SW480 (cell line): Measurements from ENCODE around the gene PIGH.
"Not testable (repeated sequence)": the region's sequence is repeated elsewhere in the genome, so short reads cannot be mapped to it uniquely, and the experiment has no call there.

Experiments
- DNase-seq: peaks from one replicate; pipeline ENCODE4 v3.0.0-alpha.2; 2016; ENCODE audit warnings: low spot score

The PIGH gene

DNA sequence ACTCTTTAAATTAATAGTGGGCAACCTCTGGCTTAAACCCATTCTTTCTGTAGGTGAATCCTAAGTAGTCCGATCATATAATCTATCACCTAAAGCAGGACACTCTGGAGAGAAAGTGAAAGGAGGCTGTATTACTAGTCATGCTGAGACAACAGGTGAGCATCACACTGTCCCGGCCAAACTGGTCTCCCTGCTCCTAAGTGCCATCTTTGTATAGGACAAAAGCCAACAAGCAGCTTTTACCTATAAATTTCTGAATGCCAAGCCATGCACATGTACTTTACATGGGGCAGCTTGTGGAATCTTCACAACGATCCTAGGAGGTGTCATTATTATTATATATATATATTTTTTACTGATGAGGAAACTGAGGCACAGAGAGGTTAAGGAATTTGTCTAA lies 48.9 kb downstream of the PIGH start:
- DNase-seq: no peak

DNA sequence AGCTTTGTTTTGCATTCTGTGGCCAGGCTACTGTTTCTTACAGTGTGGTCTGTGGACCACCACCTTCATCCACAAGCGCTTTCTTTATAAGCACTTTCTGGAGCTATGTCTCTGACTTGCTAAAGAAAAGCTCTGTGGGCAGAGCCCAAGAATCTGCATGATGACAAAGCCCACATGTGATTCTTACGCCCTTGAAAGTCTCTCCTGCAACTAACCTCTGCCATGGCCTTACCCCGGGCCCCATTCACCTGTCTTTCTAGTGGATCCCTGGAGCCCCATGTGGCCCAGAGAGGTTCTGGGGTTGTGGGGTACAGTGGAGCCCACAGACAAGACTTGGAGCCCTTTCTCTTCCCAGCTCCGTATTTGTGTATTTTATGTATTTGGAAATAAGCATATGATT lies 50.3 kb downstream of the PIGH start:
- no peak for DNase-seq

DNA sequence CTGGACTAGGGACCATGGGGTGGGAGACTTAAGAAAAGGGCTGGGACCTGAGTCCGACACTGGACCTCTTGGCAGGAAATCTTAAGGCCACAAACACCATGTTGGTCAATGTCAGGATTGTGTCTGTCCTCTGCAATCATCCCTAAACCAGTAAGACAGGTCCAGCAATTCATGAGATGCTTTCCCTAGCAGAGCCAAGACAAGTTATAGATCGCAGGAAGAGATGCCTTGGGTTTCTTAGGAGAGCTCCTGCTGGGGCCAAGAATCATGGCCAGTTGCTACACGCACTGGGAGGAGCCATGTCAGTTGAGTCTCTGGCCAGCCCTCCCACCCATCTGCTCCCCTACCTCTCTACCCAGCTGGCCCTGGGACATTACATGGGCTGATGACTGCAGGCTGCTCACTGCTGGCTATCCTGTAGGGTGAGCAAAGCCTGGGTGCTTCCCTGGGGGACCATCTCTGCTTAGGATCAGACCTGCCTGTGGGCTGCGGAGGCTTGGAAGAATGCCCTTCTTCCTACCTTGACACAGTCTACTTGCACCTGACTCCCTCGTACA lies 52.8 kb downstream of the PIGH start:
- no peak for DNase-seq

GRCh38 chr14:67544590-67544989 lies 55.5 kb downstream of the PIGH start:
- no peak for DNase-seq

DNA sequence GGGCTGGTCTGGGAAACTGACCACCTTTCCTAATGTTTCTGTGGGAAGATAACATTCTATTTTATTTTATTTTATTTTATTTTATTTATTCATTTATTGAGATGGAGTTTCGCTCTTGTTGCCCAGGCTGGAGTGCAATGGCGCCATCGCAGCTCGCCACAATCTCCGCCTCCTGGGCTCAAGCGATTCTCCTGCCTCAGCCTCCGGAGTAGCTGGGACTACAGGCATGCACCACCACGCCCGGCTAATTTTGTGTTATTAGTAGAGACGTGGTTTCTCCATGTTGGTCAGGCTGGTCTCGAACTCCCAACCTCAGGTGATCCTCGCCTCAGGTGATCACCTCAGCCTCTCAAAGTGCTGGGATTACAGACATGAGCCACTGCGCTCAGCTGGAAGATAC lies 57.4 kb downstream of the PIGH start:
- DNase-seq: not testable (repeated sequence)

- no peak for DNase-seq
Observed at GRCh38 chr14:67541448-67542387, 58.4 kb downstream of the PIGH start.
